ACHN (cell line): Measurements from ENCODE around the gene MT1X.
"Not testable (repeated sequence)": the region's sequence is repeated elsewhere in the genome, so short reads cannot be mapped to it uniquely, and the experiment has no call there.

ENCODE experiments used
- DNase-seq: peaks from one replicate; pipeline ENCODE4 v3.0.0-alpha.2; 2015
- in situ Hi-C: cut with HindIII; loops from 2 replicates; pipeline ENCODE4 v1.10.0; 2017; ENCODE audit warnings: low sequenced_read_pairs, low pct_ligation_motif_present, low pct_unique_long_range_greater_than_20kb

MT1X gene

GRCh38 chr16:56672761-56673536 lies 9.3 kb upstream of the MT1X start:
- no peak for DNase-seq
- in situ Hi-C loops: no loop called here

GRCh38 chr16:56673921-56674320 lies 8.3 kb upstream of the MT1X start:
- no peak for DNase-seq
- in situ Hi-C loops: no loop called here

GRCh38 chr16:56674570-56674969 lies 7.7 kb upstream of the MT1X start:
- DNase-seq, in situ Hi-C loops: not testable (repeated sequence)

GRCh38 chr16:56675685-56676210 lies 6.5 kb upstream of the MT1X start:
- in situ Hi-C loops: no loop called here
- DNase-seq: no peak

- in situ Hi-C loops: no loop called here
Observed at GRCh38 chr16:56677474-56677873, 4.8 kb upstream of the MT1X start.

GRCh38 chr16:56679078-56679730 lies 3.1 kb upstream of the MT1X start:
- in situ Hi-C loops: no loop called here
- DNase-seq: no peak

More at GRCh38 chr16:56677474-56677873, 4.8 kb upstream of the MT1X start:
- DNase-seq: no peak

GRCh38 chr16:56679818-56680217 lies 2.5 kb upstream of the MT1X start:
- DNase-seq: no peak
- in situ Hi-C loops: no loop called here

GRCh38 chr16:56682703-56683397 lies 580 bp downstream of the MT1X start:
- DNase-seq: no peak
- in situ Hi-C loops: no loop called here

- DNase-seq: no peak
- in situ Hi-C loops: no loop called here
Observed at GRCh38 chr16:56683424-56684172, 1.3 kb downstream of the MT1X start.

GRCh38 chr16:56684256-56684925 lies 2.1 kb downstream of the MT1X start:
- DNase-seq: no peak
- in situ Hi-C loops: no loop called here

GRCh38 chr16:56684926-56685590 lies 2.8 kb downstream of the MT1X start:
- no peak for DNase-seq
- in situ Hi-C loops: no loop called here

GRCh38 chr16:56686758-56687157 lies 4.5 kb downstream of the MT1X start:
- DNase-seq: no peak
- in situ Hi-C loops: no loop called here

GRCh38 chr16:56688762-56689161 lies 6.5 kb downstream of the MT1X start:
- no peak for DNase-seq
- in situ Hi-C loops: no loop called here

- no peak for DNase-seq
- in situ Hi-C loops: no loop called here
Observed at GRCh38 chr16:56689171-56689570, 6.9 kb downstream of the MT1X start.

GRCh38 chr16:56690420-56691122 lies 8.3 kb downstream of the MT1X start:
- in situ Hi-C loops: no loop called here

GRCh38 chr16:56691885-56692284 lies 9.6 kb downstream of the MT1X start:
- DNase-seq: peak; percentile 18
- in situ Hi-C loops: no loop called here

More at GRCh38 chr16:56690420-56691122, 8.3 kb downstream of the MT1X start:
- DNase-seq: no peak

GRCh38 chr16:56695246-56695645 lies 13.0 kb downstream of the MT1X start:
- in situ Hi-C loops: no loop called here
- no peak for DNase-seq
